Tibial artery (tissue), 4 donors: Measurements from ENCODE around the gene OR2M2.

Source experiments
- DNase-seq, 2 donors: peaks; one replicate each; pipeline ENCODE4 v3.0.0-alpha.2; 2019
- H3K27ac ChIP-seq, 2 donors: fragments of 200-600 bp; sonication (generic) in 1 of 2; 1 replicate in 1 of 2; 2 replicates in 1 of 2; pipeline ENCODE4 v1.5.1; 2018 to 2019; ENCODE audit warnings: mild to moderate bottlenecking in 1 of 2
- H3K27me3 ChIP-seq, 2 donors: fragments of 200-600 bp; sonication (generic) in 1 of 2; one replicate each; pipeline versions ENCODE4 v1.5.1 to v1.6.0; 2016 to 2019
- H3K36me3 ChIP-seq, 3 donors: fragments of 200-600 bp; sonication (generic) in 2 of 3; one replicate each; pipeline ENCODE4 v1.5.1; 2016 to 2019; ENCODE audit warnings: mild to moderate bottlenecking in 2 of 3
- H3K4me1 ChIP-seq, 4 donors: fragments of 200-600 bp; sonication (generic) in 2 of 4; 1 replicate in 3 of 4; 2 replicates in 1 of 4; pipeline ENCODE4 v1.5.1; 2016 to 2019
- H3K4me3 ChIP-seq, 2 donors: fragments of 200-600 bp; sonication (generic) in 1 of 2; 1 replicate in 1 of 2; 2 replicates in 1 of 2; pipeline ENCODE4 v1.5.1; 2018 to 2019; ENCODE audit warnings: mild to moderate bottlenecking in 2 of 2
- H3K9me3 ChIP-seq, 3 donors: fragments of 200-600 bp; sonication (generic) in 1 of 3; one replicate each; pipeline ENCODE4 v1.5.1; 2016 to 2019
- intact Hi-C: fragments of 100-400 bp; cut with DNase I; formaldehyde crosslinking; loops from one replicate; pipeline ENCODE4 v1.15.0; 2023; ENCODE audit warnings: low total_unique reads
- TF ChIP-seq, protein P1 (sequence below), 2 experiments: fragments of 200-600 bp in 1 of 2; fragments of 450-650 bp in 1 of 2; IDR thresholded peaks; one replicate each; pipeline ENCODE4 v1.5.1; 2017 to 2019; ENCODE audit warnings: antibody characterized with exemption in 2 of 2, mild to moderate bottlenecking in 1 of 2, moderate library complexity in 1 of 2

OR2M2 gene

DNA sequence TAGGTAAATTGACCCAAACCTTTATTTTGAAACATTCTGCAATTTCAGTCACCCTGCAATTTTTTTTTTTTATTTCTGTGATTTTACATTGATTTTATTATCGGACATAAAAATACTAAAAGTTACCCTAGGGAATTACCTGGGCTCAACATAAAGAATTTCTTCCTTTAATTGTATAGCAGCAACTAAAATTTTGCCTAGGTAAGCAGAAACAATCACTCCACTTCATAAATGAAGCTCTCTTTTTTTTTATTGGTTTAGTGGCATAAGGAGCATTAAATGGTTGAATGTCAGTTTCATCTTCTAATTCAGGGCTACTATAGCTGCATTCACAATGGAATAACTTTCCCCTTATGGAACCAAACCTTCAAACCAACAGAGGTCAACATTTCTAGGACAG lies 41.3 kb downstream of the OR2M2 start:
- TF ChIP-seq, protein P1, sequence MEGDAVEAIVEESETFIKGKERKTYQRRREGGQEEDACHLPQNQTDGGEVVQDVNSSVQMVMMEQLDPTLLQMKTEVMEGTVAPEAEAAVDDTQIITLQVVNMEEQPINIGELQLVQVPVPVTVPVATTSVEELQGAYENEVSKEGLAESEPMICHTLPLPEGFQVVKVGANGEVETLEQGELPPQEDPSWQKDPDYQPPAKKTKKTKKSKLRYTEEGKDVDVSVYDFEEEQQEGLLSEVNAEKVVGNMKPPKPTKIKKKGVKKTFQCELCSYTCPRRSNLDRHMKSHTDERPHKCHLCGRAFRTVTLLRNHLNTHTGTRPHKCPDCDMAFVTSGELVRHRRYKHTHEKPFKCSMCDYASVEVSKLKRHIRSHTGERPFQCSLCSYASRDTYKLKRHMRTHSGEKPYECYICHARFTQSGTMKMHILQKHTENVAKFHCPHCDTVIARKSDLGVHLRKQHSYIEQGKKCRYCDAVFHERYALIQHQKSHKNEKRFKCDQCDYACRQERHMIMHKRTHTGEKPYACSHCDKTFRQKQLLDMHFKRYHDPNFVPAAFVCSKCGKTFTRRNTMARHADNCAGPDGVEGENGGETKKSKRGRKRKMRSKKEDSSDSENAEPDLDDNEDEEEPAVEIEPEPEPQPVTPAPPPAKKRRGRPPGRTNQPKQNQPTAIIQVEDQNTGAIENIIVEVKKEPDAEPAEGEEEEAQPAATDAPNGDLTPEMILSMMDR (IDR thresholded peaks at IDR 0.05) = no peak
- Histone ChIP-seq H3K27ac (no peak overlapping the region), H3K27me3 (no peaks in the 10 kb centered on the region), H3K9me3 (no peaks in the 10 kb centered on the region), H3K4me3 (no peak overlapping the region), H3K36me3 (no peaks in the 10 kb centered on the region), H3K4me1 (no peaks in the 10 kb centered on the region)
- DNase-seq = no peak
- intact Hi-C loops = no loop called here

DNA sequence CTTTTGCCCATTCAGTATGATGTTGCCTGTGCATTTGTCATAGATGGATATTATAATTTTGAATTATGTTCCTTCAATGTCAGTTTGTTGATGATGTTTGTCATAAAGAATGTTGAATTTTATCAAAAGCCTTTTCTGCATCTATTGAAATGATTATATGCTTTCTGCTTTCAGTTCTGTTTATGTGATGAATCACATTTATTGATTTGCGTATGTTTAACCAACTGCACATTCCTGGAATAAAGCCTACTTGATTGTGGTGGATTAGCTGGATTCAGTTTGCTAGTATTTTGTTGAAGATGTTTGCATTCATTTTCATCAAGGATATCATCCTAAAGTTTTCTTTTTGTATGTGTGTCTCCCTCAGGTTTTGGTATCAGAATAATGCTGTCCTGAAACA lies 50.9 kb downstream of the OR2M2 start:
- no peak overlapping the region for H3K27ac ChIP-seq
- no peak overlapping the region for H3K4me3 ChIP-seq
- TF ChIP-seq, protein P1 (IDR thresholded peaks at IDR 0.05) = no peak
- H3K9me3 ChIP-seq = peaks cover 0 to 7% (median 0%) of the 10 kb centered on the region in 3 donors
- H3K4me1 ChIP-seq = no peaks in the 10 kb centered on the region
- no peaks in the 10 kb centered on the region for H3K36me3 ChIP-seq
- H3K27me3 ChIP-seq = no peaks in the 10 kb centered on the region
- no peak for DNase-seq
- intact Hi-C loops = no loop called here

DNA sequence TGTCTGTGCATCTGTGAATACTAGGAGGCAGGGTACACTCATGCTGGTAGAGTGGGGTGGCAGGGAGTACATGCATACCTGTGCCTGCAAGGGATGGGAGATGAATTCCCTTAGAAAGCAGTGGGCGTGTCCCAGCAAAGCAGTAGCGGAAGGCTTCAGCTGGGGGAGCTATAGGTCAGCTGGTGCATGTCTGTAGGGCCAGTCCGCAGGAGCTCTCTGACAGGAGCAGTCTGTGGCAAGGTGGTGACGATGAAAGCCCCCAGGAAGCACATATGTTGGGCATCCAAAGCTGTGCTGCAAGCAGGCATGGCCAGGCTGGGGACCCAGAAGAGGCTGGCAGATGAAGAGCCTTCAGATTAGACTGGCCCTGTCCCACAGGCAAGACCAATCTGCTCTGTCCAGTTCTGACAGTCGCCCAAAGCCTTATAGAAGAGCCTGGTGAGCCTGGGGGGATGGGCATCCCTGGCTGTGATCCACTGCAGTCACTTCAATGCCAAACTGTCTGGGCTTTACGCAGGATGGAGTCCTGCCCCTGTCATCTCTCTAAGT lies 54.8 kb downstream of the OR2M2 start:
- TF ChIP-seq, protein P1 (IDR thresholded peaks at IDR 0.05) = no peak
- Histone ChIP-seq H3K27ac (no peak overlapping the region), H3K9me3 (peaks cover 0 to 7% (median 0%) of the 10 kb centered on the region in 3 donors), H3K27me3 (no peaks in the 10 kb centered on the region), H3K4me1 (no peaks in the 10 kb centered on the region), H3K4me3 (no peak overlapping the region), H3K36me3 (no peaks in the 10 kb centered on the region)
- intact Hi-C loops = no loop called here
- DNase-seq = no peak
